HG02938 (cell line): ENCODE measurements around the gene TMEM202.
"Not testable (repeated sequence)": the region's sequence is repeated elsewhere in the genome, so short reads cannot be mapped to it uniquely, and the experiment has no call there.

Experiments used
- ATAC-seq: cut with Tn5 transposase; IDR thresholded peaks from one replicate; pipeline ENCODE4 v1.9.1; 2021; ENCODE audit warnings: mild to moderate bottlenecking, moderate library complexity; ENCODE audit not compliant: unreplicated experiment

The TMEM202 gene

DNA sequence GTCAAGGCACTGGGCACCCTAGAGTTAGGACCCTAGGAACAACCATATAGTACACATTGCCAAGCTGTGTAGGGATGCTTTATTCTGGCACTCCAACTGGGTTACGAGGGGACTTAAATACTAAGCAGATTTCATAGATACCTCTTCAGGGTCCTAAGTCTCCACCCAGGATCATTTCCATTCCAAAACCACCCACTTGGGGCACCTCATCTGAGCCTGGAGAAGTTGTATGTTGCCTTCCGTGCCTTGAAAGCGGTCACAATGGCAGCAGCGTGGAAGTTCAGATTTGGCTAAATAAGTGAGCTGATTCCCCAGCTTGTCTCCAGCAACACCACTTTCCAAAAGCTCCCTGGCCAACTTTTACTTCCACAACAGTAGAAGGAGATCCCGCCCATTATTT is 4.6 kb downstream of the TMEM202 start:
- no peak for ATAC-seq

DNA sequence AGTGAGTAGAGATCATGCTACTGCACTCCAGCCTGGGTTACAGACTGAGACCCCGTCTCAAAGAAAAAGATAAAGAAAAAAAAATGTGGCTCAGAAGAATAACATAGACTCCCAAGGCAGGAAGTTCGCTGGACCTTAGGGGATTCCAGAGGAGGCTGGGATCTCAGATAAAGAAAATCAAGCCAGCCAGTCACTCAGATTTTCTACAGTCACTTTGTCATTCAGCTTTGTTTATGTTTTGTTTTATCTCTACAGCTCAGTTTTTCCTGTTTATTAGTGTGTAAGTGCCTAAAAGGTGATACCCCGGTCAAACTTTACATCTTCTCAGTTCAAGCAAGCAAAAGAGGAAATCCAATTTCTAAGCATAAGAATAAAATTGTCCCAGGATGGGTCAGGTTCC is 6.3 kb downstream of the TMEM202 start:
- ATAC-seq = no peak

DNA sequence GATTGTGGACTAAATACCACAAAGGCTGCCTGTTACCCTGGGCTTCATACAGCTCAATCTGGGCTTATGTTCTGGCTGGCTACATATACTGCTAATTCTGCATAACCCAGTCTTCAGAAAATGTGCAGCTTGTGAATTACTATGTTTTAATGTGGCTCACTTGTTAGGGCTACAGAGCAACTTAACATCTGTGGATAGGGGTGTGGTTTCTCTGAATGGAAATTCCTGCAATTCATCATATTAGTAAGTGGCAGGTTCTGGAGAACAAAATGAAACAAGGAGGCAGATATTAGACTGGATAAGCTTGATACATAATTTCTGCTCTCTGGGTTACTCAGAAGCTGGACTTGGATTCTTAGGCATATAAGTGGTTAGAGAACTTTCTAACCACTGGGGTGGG is 6.7 kb downstream of the TMEM202 start:
- no peak for ATAC-seq

DNA sequence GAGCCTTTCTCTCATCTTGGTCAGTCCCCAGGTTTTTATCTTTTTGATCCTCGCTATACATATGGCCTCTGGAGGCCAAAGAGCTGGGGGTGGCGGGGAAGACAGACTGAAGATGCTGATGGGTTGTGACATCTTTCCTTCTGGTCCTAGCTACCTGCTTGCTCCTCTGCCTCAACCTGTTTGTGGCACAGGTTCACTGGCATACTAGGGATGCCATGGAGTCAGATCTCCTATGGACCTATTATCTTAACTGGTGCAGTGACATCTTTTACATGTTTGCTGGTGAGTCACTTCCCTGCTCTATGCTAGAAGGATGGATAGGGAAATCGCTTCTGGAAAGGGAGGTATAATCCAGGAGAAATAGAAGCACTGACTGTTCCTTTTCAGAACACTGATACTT is 8.8 kb downstream of the TMEM202 start:
- ATAC-seq = no peak

DNA sequence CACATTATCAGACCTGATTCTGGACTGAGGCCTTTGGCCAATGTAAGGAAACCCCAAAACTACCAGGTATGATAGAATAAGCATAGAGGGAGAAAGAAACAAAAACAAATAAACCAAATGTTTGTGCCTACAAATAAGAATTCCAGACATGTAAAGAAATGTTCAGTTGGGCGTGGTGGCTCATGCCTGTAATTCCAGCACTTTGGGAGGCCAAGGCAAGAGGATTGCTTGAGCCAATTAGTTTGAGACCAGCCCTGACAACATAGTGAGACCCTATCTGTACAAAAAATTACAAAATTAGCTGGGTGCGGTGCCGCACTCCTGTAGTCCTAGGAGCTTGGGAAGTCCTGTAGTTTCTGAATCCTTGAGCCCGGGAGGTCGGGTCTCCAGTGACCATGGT is 13.0 kb downstream of the TMEM202 start:
- no peak for ATAC-seq

DNA sequence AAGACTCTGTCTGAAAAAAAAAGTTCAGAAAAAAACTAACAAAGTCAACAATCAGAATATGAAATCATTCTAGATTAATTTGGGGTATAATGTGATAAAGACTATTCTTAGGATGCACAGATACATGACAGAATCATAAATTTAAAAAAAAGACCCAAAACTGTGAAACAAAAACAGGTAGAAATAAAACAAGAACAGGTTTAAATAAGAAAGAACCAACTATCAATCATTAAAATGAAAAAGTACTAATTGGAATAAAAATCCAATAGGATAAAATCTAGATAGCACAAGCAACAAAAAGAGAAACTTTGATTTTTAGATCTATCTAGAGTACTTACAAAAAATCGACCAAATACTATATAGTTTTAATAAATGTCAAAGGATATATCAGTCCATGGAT is 13.4 kb downstream of the TMEM202 start:
- no peak for ATAC-seq

DNA sequence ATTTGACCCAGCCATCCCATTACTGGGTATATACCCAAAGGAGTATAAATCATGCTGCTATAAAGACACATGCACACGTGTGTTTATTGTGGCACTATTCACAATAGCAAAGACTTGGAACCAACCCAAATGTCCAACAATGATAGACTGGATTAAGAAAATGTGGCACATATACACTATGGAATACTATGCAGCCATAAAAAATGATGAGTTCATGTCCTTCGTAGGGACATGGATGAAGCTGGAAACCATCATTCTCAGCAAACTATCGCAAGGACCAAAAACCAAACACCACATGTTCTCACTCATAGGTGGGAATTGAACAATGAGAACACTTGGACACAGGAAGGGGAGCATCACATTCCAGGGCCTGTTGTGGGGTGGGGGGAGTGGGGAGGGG is 15.2 kb downstream of the TMEM202 start:
- not testable (repeated sequence) for ATAC-seq

DNA sequence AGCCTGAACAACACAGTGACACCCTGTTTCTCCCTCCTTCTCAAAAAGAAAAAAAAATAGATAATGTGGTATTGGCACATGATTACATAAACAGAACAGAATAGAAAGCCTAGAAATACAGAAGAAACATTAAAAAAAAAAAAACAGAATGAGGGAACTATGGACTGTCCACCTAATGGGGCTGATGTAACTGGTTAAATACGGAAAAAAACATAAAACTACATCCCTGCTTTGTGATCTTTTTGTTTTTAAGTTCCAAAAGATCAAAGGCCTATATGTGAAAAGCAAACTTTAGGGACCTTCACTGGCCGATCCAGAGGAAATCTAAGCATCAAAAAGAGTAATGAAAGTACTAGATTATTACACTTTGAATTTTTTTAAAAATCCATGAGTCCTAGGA is 17.2 kb downstream of the TMEM202 start:
- ATAC-seq = no peak

DNA sequence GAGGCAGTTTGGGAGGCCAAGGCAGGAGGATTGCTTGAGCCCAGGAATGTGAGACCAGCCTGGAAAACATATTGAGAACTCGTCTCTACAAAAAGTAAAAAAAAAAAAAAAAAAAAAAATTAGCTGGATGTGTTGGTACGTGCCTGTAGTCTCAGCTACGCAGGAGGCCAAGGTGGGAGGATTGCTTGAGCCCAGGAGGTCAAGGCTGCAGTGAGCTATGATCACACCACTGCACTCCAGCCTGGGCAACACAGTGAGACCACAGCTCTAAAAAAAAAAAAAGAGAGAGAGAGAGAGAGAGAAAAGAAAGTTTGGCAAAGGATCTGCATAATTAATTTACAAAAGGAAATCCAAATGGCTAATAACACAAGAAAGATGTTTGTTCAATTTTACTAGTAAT is 21.7 kb downstream of the TMEM202 start:
- ATAC-seq = not testable (repeated sequence)

DNA sequence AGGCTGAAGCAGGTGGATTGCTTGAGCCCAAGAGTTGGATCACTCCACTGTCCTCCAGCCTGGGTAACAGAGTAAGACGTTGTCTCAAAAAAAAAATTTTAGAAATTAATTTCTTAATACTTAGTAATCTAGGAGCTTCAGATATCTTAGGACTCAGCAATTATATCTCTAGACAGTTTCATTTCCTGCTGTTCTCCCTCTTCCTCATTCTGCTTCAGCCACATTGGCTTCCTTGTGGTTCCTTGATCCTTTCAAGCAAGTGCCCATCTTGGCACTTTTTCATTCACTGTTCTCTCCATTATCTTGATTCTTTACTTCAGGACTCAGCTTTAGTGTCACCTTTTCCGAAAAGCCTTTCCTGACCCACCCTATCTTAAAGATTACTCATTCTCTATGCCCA is 22.5 kb downstream of the TMEM202 start:
- ATAC-seq = no peak

DNA sequence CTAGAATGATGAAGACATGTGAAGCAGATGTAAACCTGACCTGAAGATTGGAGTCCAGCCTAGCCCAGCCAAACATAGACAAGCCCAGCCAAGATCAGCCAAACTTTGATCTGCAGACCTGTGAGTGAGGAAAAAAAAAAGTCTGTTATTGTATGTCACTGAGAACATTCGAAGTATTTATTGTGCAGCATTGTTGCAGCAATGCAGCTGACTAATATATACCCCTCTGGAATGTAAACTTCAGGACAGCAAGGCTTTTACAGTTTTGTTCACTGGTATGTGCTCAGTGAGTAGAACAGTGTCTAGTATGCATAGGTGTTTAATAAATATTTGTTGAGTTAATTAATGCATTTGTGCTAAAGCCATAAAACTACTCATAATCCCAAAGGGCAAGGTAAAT is 23.4 kb downstream of the TMEM202 start:
- ATAC-seq = no peak

DNA sequence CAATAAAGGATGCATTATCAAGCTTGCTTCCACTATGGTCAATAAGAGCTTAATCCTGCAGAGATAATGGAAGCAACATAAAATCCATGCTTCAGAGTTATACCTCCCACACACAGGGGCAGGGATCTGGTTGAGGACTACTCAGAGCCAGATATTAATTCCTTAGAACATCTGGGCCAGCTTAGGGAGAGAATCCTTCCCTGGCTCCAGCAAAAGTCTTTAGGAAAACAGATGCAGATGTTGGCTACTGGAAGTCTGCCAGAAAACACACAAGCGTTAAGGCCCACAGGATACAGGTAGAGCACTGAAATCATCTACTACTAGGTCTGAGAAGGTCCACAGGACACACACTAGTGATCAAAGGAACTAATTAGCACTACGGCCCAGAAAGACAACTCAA is 25.2 kb downstream of the TMEM202 start:
- no peak for ATAC-seq

DNA sequence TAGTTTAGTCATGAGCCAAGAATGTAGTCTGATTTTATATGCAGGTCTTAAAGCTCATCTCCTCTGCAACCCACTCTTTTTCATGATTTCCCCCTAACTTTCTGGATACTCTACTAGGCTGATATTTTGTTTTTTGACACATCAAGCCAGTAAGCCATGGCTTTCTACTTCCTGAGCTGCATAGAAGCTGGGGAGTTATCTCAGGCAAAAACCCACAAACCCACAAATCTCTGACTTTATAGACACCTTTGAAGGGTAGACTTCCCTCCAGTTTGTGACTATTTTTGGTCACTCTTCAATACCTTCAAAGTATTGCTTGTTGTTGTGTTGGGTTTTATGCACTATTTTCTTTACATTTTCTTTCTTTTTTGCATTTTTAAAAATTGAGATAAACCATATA is 28.6 kb downstream of the TMEM202 start:
- ATAC-seq = no peak

DNA sequence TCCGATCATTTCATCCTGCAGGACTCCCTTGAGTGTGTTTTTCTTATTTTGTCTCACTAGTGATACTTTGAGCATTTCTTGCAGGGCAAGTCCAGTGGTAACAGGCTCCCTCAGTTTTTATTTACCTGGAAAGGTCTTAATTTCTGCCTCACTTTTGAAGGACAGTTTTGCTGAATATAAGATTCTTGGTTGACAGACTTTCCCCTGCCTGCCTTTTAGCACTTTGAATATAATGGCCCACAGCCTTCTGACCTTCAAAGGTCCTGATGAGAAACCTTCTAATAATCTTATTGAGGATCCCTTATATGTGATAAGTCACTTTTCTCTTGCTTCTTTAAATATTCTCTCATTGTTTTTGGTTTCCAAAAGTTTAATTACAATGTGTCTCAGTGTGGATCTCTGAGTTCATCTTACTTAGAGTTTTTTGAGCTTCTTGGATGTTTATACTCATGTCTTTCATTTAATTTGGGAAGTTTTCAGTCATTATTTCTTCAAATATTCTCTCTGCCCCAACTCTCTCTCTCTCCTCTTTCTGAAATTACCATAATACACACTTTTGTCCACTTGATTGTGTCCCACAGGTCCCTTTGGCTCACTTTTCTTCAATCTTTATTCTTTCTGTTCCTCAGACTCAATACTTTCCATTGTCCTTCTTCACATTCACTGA is 39.7 kb downstream of the TMEM202 start:
- ATAC-seq = no peak

DNA sequence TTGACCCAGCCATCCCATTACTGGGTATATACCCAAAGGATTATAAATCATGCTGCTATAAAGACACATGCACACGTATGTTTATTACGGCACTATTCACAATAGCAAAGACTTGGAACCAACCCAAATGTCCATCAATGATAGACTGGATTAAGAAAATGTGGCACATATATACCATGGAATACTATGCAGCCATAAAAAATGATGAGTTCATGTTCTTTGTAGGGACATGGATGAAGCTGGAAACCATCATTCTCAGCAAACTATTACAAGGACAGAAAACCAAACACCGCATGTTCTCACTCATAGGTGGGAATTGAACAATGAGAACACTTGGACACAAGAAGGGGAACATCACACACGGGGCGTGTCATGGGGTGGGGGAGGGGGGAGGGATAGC is 44.7 kb downstream of the TMEM202 start:
- not testable (repeated sequence) for ATAC-seq

DNA sequence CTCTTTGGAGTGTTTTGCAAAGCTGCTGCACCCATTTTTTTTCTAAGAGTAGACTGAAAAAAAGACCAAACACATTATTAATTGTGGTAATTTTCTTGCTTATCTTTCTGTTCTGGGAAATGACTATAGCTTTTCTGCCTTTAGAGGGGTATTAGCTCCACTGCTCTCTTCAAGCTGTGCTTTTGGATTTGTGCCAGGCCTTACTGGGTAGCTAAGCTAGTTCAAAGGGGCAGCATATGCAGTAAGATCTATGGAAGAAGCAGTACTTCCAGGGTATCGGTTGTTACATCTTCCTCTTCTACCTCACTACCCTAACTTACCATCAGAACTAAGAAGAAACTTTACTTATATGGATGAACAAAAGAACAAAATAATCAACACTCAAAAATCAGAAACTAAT is 47.3 kb downstream of the TMEM202 start:
- no peak for ATAC-seq

DNA sequence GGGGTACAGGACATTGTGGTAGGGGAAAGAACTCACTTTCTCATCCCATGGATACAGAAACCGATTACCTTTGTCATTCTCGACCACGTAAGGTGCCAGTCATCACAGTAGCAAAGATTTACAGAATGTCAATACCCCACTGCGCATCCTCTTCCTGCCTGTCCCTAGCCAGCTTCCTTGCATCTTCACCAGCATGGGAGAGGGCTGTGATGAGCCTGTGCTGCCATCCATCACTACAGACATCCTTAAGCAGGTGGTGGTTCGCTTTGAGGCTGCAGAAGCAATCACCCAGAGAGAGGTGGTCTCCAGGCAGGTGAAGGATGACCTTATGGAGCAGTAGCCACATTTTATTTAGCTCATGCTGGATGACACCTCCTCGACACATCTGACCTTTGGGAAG is 52.7 kb downstream of the TMEM202 start:
- ATAC-seq = no peak

DNA sequence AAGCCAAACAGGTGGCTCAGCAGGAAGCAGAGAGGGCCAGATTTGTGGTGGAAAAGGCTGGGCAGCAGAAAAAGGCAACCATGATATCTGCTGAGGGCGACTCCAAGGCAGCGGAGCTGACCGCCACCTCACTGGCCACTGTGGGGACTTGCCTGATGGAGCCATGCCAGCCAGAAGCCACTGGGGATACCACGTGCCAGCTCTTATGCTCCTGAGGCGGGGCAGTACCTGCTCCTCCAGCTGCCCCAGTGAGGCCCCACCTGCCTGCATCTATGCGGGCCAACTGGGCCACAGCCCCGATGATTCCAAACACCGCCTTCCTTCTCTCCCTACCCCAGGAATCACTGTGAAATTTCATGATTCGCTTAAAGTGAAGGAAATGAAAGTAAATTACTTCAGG is 53.1 kb downstream of the TMEM202 start:
- ATAC-seq = no peak

DNA sequence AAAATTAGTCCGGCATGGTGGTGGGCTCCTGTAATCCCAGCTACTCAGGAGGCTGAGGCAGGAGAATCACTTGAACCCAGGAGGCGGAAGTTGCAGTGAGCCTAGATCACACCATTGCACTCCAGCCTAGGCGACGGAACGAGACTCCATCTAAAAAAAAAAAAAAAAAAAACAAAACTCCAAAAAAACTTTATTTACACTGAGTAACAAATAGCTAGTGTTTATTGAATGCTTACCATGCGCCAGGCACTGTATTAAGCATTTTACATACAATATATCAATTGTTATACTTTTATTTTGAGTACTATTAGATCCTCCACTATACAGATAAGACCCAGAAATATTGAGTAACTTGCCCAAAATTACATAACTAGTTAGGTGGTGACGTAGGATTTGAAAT is 58.6 kb downstream of the TMEM202 start:
- no peak for ATAC-seq
